Measurements from ENCODE around the gene ASAP3. TPM values are rescaled to one million over a fixed set of nuclear protein-coding genes. Genes with fewer than 3 reads are reported as not detected.

Gene ASAP3
- total RNA-seq, 1 experiment from 2014 or later: 12.1 TPM

DNA sequence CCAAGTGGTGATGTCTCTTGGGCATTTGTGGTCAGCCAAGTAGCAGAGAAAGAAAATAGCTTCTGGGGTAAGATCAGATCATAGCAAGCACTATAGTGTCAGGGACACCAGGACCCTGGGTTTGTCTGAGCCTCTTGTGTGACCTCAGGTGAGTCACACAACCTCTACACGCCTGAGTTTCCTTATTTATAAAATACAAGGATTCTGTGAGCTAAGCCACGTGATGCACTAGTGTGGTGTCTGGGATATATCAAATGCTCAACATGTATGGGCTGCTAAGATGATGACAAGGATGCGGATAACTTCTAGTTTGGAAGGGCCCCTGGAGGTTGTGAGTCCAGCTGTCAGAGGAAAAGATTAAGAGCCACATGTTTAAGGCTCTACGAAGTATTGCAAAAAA is 89.8 kb downstream of the ASAP3 start:
- H3K27ac Mint-ChIP-seq (ENCODE audit: unreplicated experiment): no peak overlapping the region
- no peak for DNase-seq
- Histone ChIP-seq H3K27me3 (replicated peaks; ENCODE audit: control insufficient read depth, insufficient read depth, low read length) (no peaks in the 10 kb centered on the region), H3K4me1 (no peaks in the 10 kb centered on the region), H3K9me3 (no peaks in the 10 kb centered on the region), H3K36me3 (ENCODE audit: control insufficient read depth, insufficient read depth, low read length) (no peaks in the 10 kb centered on the region; the same call in 1 of the 2 replicates), H3K4me3 (ENCODE audit: low read depth, low read length) (no peak overlapping the region)
- H3K27me3 Mint-ChIP-seq (ENCODE audit: insufficient read depth, unreplicated experiment): no peaks in the 10 kb centered on the region
- H3K4me1 Mint-ChIP-seq (ENCODE audit: low read depth, unreplicated experiment): no peaks in the 10 kb centered on the region
- ChIA-PET CTCF (no interaction called here), POLR2A (no interaction called here)
- H3K9me3 Mint-ChIP-seq (ENCODE audit: unreplicated experiment): no peaks in the 10 kb centered on the region
- BruUV-seq (replicated peaks): no TSS peak
- intact Hi-C loops (cut with micrococcal nuclease; ENCODE audit: unreplicated experiment): no loop called here
- TF ChIP-seq, protein P1, sequence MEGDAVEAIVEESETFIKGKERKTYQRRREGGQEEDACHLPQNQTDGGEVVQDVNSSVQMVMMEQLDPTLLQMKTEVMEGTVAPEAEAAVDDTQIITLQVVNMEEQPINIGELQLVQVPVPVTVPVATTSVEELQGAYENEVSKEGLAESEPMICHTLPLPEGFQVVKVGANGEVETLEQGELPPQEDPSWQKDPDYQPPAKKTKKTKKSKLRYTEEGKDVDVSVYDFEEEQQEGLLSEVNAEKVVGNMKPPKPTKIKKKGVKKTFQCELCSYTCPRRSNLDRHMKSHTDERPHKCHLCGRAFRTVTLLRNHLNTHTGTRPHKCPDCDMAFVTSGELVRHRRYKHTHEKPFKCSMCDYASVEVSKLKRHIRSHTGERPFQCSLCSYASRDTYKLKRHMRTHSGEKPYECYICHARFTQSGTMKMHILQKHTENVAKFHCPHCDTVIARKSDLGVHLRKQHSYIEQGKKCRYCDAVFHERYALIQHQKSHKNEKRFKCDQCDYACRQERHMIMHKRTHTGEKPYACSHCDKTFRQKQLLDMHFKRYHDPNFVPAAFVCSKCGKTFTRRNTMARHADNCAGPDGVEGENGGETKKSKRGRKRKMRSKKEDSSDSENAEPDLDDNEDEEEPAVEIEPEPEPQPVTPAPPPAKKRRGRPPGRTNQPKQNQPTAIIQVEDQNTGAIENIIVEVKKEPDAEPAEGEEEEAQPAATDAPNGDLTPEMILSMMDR (IDR thresholded peaks at IDR 0.05; ENCODE audit: insufficient read depth in 1 of 2, low read depth in 1 of 2, low read length in 1 of 2, severe bottlenecking in 1 of 2, unreplicated experiment in 1 of 2): no peak
- H3K4me3 Mint-ChIP-seq (ENCODE audit: unreplicated experiment): no peak overlapping the region
- no peaks in the 10 kb centered on the region for H3K36me3 Mint-ChIP-seq (ENCODE audit: insufficient read depth, unreplicated experiment)

DNA sequence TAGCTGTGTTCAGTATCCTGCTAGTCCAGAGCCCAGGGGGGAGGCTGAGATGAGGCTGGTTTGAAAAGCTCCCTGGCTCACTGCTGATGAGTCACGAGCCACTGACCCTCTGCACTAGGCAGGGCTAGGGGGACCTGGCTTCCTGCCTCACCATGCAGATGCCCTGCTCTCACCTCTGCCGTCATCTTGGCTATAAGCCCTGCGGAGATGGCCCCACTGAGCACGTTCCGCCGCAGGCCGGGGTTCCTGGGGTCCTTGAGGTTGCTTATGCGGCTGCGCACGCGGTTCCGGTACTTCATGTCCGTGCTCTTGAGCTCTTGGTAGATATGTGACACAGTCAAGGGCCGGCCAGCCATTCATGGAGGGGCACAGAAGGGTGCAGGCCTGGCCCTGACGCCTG is 90.3 kb downstream of the ASAP3 start:
- Mint-ChIP-seq H3K27ac (ENCODE audit: unreplicated experiment) (no peak overlapping the region), H3K4me1 (ENCODE audit: low read depth, unreplicated experiment) (no peaks in the 10 kb centered on the region), H3K27me3 (ENCODE audit: insufficient read depth, unreplicated experiment) (no peaks in the 10 kb centered on the region), H3K4me3 (ENCODE audit: unreplicated experiment) (no peak overlapping the region), H3K9me3 (ENCODE audit: unreplicated experiment) (no peaks in the 10 kb centered on the region), H3K36me3 (ENCODE audit: insufficient read depth, unreplicated experiment) (no peaks in the 10 kb centered on the region)
- intact Hi-C loops (cut with micrococcal nuclease; ENCODE audit: unreplicated experiment): no loop called here
- TF ChIP-seq, protein P1 (IDR thresholded peaks at IDR 0.05; ENCODE audit: insufficient read depth in 1 of 2, low read depth in 1 of 2, low read length in 1 of 2, severe bottlenecking in 1 of 2, unreplicated experiment in 1 of 2): no peak
- ChIA-PET POLR2A (no interaction called here), CTCF (no interaction called here)
- H3K4me1 ChIP-seq: no peaks in the 10 kb centered on the region
- no peak overlapping the region for H3K4me3 ChIP-seq (ENCODE audit: low read depth, low read length)
- no peaks in the 10 kb centered on the region for H3K27me3 ChIP-seq (replicated peaks; ENCODE audit: control insufficient read depth, insufficient read depth, low read length)
- H3K9me3 ChIP-seq: no peaks in the 10 kb centered on the region
- H3K36me3 ChIP-seq (ENCODE audit: control insufficient read depth, insufficient read depth, low read length): no peaks in the 10 kb centered on the region; the same call in 1 of the 2 replicates
- no TSS peak for BruUV-seq (replicated peaks)
- no peak for DNase-seq

DNA sequence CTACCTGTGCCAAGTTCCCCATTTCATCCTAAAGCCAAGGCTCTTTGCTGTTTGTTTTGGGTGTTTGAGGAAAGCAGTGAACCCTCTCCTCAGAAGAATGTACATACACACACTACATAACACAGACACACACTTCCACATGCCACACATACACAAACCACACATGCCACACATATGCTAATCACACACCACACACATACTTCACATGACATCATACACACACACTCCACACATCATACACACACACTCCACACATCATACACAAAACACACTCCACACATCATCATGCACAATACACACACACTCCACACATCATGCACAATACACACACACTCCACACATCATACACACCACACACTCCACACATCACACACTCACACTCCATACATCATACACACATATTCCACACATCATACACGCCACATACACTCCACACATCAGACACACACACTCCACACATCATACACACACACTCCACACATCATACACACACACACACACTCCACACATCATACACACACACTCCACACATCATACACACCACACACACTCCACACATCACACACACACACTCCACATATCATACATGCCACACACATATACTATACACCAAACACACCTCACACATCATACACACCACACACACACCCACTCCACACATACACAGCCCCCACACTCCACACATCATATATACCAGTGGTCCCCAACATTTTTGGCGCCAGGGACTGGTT is 91.7 kb downstream of the ASAP3 start:
- H3K4me1 ChIP-seq: no peaks in the 10 kb centered on the region
- no peaks in the 10 kb centered on the region for H3K27me3 Mint-ChIP-seq (ENCODE audit: insufficient read depth, unreplicated experiment)
- intact Hi-C loops (cut with micrococcal nuclease; ENCODE audit: unreplicated experiment): no loop called here
- no peak overlapping the region for H3K4me3 Mint-ChIP-seq (ENCODE audit: unreplicated experiment)
- no peaks in the 10 kb centered on the region for H3K27me3 ChIP-seq (replicated peaks; ENCODE audit: control insufficient read depth, insufficient read depth, low read length)
- no peaks in the 10 kb centered on the region for H3K4me1 Mint-ChIP-seq (ENCODE audit: low read depth, unreplicated experiment)
- H3K36me3 ChIP-seq (ENCODE audit: control insufficient read depth, insufficient read depth, low read length): no peaks in the 10 kb centered on the region; the same call in 1 of the 2 replicates
- ChIA-PET POLR2A (no interaction called here), CTCF (no interaction called here)
- DNase-seq: no peak
- BruUV-seq (replicated peaks): no TSS peak
- H3K36me3 Mint-ChIP-seq (ENCODE audit: insufficient read depth, unreplicated experiment): no peaks in the 10 kb centered on the region
- TF ChIP-seq, protein P1 (IDR thresholded peaks at IDR 0.05; ENCODE audit: insufficient read depth in 1 of 2, low read depth in 1 of 2, low read length in 1 of 2, severe bottlenecking in 1 of 2, unreplicated experiment in 1 of 2): no peak
- no peaks in the 10 kb centered on the region for H3K9me3 ChIP-seq
- no peak overlapping the region for H3K4me3 ChIP-seq (ENCODE audit: low read depth, low read length)
- no peak overlapping the region for H3K27ac Mint-ChIP-seq (ENCODE audit: unreplicated experiment)
- H3K9me3 Mint-ChIP-seq (ENCODE audit: unreplicated experiment): no peaks in the 10 kb centered on the region
